ENCODE results near the gene OR2T35.
"Not testable (repeated sequence)": the region's sequence is repeated elsewhere in the genome, so short reads cannot be mapped to it uniquely, and the experiment has no call there.

The OR2T35 gene

GRCh38 chr1:248645178-248645577 is at the start of gene OR2T35:
Gene OR2T35 (minus strand): TSS chr1:248645278. CDS start chr1:248639258, 6,020 bp downstream.
- DNase-seq (ENCODE audit: low spot score) = not testable (repeated sequence)

GRCh38 chr1:248691567-248692155 is 46.6 kb upstream of the OR2T35 start:
- DNase-seq (ENCODE audit: low spot score) = no peak

- DNase-seq (ENCODE audit: low spot score) = no peak
Observed at GRCh38 chr1:248688527-248689298, 43.6 kb upstream of the OR2T35 start.

GRCh38 chr1:248686815-248687214 is 41.7 kb upstream of the OR2T35 start:
- no peak for DNase-seq (ENCODE audit: low spot score)

GRCh38 chr1:248681651-248682050 is 36.6 kb upstream of the OR2T35 start:
- no peak for DNase-seq (ENCODE audit: low spot score)

- no peak for DNase-seq (ENCODE audit: low spot score)
Observed at GRCh38 chr1:248670003-248670402, 24.9 kb upstream of the OR2T35 start.

- DNase-seq (ENCODE audit: low spot score) = not testable (repeated sequence)
Observed at GRCh38 chr1:248663453-248664328, 18.6 kb upstream of the OR2T35 start.

- not testable (repeated sequence) for DNase-seq (ENCODE audit: low spot score)
Observed at GRCh38 chr1:248656797-248657196, 11.7 kb upstream of the OR2T35 start.

- not testable (repeated sequence) for DNase-seq (ENCODE audit: low spot score)
Observed at GRCh38 chr1:248655354-248655753, 10.3 kb upstream of the OR2T35 start, which contains the start of gene OR2T27. Gene OR2T27 (minus strand): TSS chr1:248655528. CDS start chr1:248650884, 4,644 bp downstream.

GRCh38 chr1:248648770-248649536 is 3.9 kb upstream of the OR2T35 start:
- not testable (repeated sequence) for DNase-seq (ENCODE audit: low spot score)

GRCh38 chr1:248642971-248643651 is 2.0 kb downstream of the OR2T35 start:
- not testable (repeated sequence) for DNase-seq (ENCODE audit: low spot score)

- DNase-seq (ENCODE audit: low spot score) = not testable (repeated sequence)
Observed at GRCh38 chr1:248641583-248641982, 3.5 kb downstream of the OR2T35 start.

- not testable (repeated sequence) for DNase-seq (ENCODE audit: low spot score)
Observed at GRCh38 chr1:248640906-248641305, 4.2 kb downstream of the OR2T35 start.

- not testable (repeated sequence) for DNase-seq (ENCODE audit: low spot score)
Observed at GRCh38 chr1:248639652-248640051, 5.4 kb downstream of the OR2T35 start.

GRCh38 chr1:248636612-248637011 is 8.5 kb downstream of the OR2T35 start:
- not testable (repeated sequence) for DNase-seq (ENCODE audit: low spot score)

- DNase-seq (ENCODE audit: low spot score) = not testable (repeated sequence)
Observed at GRCh38 chr1:248634991-248635390, 10.1 kb downstream of the OR2T35 start, which contains the start of gene OR2T11. Gene OR2T11 (minus strand): TSS chr1:248635091. CDS start chr1:248627128, 7,963 bp downstream.

- no peak for DNase-seq (ENCODE audit: low spot score)
Observed at GRCh38 chr1:248631354-248632008, 13.6 kb downstream of the OR2T35 start.

- no peak for DNase-seq (ENCODE audit: low spot score)
Observed at GRCh38 chr1:248630551-248630950, 14.5 kb downstream of the OR2T35 start.

- no peak for DNase-seq (ENCODE audit: low spot score)
Observed at GRCh38 chr1:248627971-248628844, 16.9 kb downstream of the OR2T35 start.
